H9 (cell line): Measurements from ENCODE around the gene CHIT1. TPM values are rescaled to one million over a fixed set of nuclear protein-coding genes. Genes with fewer than 3 reads are reported as not detected.
A peak's percentile ranks its signal among the peaks of the same experiment; 100 is the strongest.

ENCODE experiments used
- DNase-seq: peaks from one replicate; pipeline ENCODE4 v3.0.0-alpha.2; 2017
- H2AFZ ChIP-seq: one replicate; pipeline ENCODE4 v1.6.1; 2013; ENCODE audit warnings: mild to moderate bottlenecking, low read length, control low read depth, moderate library complexity
- H2AK5ac ChIP-seq: 2 replicates; pipeline ENCODE4 v1.6.1; 2013; ENCODE audit warnings: low read length, control low read depth, mixed read lengths; ENCODE audit not compliant: insufficient read length
- H2BK120ac ChIP-seq: one replicate; pipeline ENCODE4 v1.6.1; 2013; ENCODE audit warnings: low read depth, mild to moderate bottlenecking, low read length, control low read depth, inconsistent platforms; ENCODE audit not compliant: poor library complexity, severe bottlenecking
- H2BK12ac ChIP-seq: 2 replicates; pipeline ENCODE4 v1.6.1; 2013; ENCODE audit warnings: low read length, control low read depth, mixed read lengths, low read depth; ENCODE audit not compliant: insufficient read length
- H2BK15ac ChIP-seq: 2 replicates; pipeline ENCODE4 v1.6.1; 2013; ENCODE audit warnings: low read depth, low read length, control low read depth
- H2BK20ac ChIP-seq: one replicate; pipeline ENCODE4 v1.6.1; 2013; ENCODE audit warnings: low read depth, mild to moderate bottlenecking, low read length, control low read depth, inconsistent platforms; ENCODE audit not compliant: poor library complexity, severe bottlenecking
- H2BK5ac ChIP-seq: 2 replicates; pipeline ENCODE4 v1.6.1; 2013; ENCODE audit warnings: low read length, control low read depth, mixed read lengths; ENCODE audit not compliant: insufficient read length
- H3K14ac ChIP-seq: 2 replicates; pipeline ENCODE4 v1.6.1; 2013; ENCODE audit warnings: low read length, control low read depth; ENCODE audit not compliant: insufficient read depth
- H3K18ac ChIP-seq: 2 replicates; pipeline ENCODE4 v1.6.1; 2013; ENCODE audit warnings: low read depth, mild to moderate bottlenecking, mixed read lengths, low read length, control low read depth; ENCODE audit not compliant: insufficient read length
- H3K23ac ChIP-seq: 2 replicates; pipeline ENCODE4 v1.6.1; 2013; ENCODE audit warnings: low read length, control low read depth, mixed read lengths, low read depth; ENCODE audit not compliant: insufficient read length
- H3K23me2 ChIP-seq: 2 replicates; pipeline ENCODE4 v1.6.1; 2013; ENCODE audit warnings: low read depth, mild to moderate bottlenecking, mixed read lengths, low read length, control low read depth; ENCODE audit not compliant: insufficient read length, poor library complexity, severe bottlenecking
- H3K27ac ChIP-seq: 2 replicates; pipeline ENCODE4 v1.5.1; 2013; ENCODE audit warnings: low read length, control low read depth, mixed read lengths, low read depth; ENCODE audit not compliant: insufficient read length
- H3K27me3 ChIP-seq: 2 replicates; pipeline ENCODE4 v1.6.1; 2013; ENCODE audit warnings: low read length, control low read depth, inconsistent platforms; ENCODE audit not compliant: insufficient read depth
- H3K4ac ChIP-seq: 2 replicates; pipeline ENCODE4 v1.6.1; 2013; ENCODE audit warnings: low read depth, mild to moderate bottlenecking, control low read depth, inconsistent platforms, low read length, moderate library complexity
- H3K4me1 ChIP-seq: 2 replicates; pipeline ENCODE4 v1.6.1; 2013; ENCODE audit warnings: low read length, control low read depth, inconsistent platforms; ENCODE audit not compliant: insufficient read depth
- H3K4me2 ChIP-seq: 2 replicates; pipeline ENCODE4 v1.6.1; 2013; ENCODE audit warnings: low read length, control low read depth, mixed read lengths; ENCODE audit not compliant: insufficient read length, insufficient read depth
- H3K56ac ChIP-seq: 2 replicates; pipeline ENCODE4 v1.6.1; 2013; ENCODE audit warnings: low read depth, mild to moderate bottlenecking, mixed read lengths, low read length, control low read depth; ENCODE audit not compliant: insufficient read length
- H3K79me1 ChIP-seq: 2 replicates; pipeline ENCODE4 v1.6.1; 2013; ENCODE audit warnings: low read depth, mild to moderate bottlenecking, moderate library complexity, low read length, control low read depth, inconsistent platforms; ENCODE audit not compliant: insufficient read depth, poor library complexity, severe bottlenecking
- H3K79me2 ChIP-seq: 2 replicates; pipeline ENCODE4 v1.6.1; 2013; ENCODE audit warnings: low read length, control low read depth, inconsistent platforms; ENCODE audit not compliant: insufficient read depth
- H3K9ac ChIP-seq: 2 replicates; pipeline ENCODE4 v1.6.1; 2013; ENCODE audit warnings: low read length, control low read depth, mixed read lengths; ENCODE audit not compliant: insufficient read length; ENCODE audit errors: extremely low read depth
- H3K9me3 ChIP-seq: one replicate; pipeline ENCODE4 v1.6.1; 2013; ENCODE audit warnings: low read depth, low read length, inconsistent platforms; ENCODE audit not compliant: control insufficient read depth
- H3T11ph ChIP-seq: one replicate; pipeline ENCODE4 v1.6.1; 2013; ENCODE audit warnings: mild to moderate bottlenecking, low read length, control low read depth, inconsistent platforms
- H4K20me1 ChIP-seq: one replicate; pipeline ENCODE4 v1.6.1; 2013; ENCODE audit not compliant: control insufficient read depth, insufficient read length, insufficient read depth
- H4K5ac ChIP-seq: 2 replicates; pipeline ENCODE4 v1.6.1; 2013; ENCODE audit warnings: low read depth, mild to moderate bottlenecking, mixed read lengths, low read length, control low read depth; ENCODE audit not compliant: insufficient read length
- H4K8ac ChIP-seq: replicated peaks from 2 replicates; pipeline ENCODE4 v1.6.1; 2013; ENCODE audit warnings: low read length, control low read depth, mixed read lengths, low read depth; ENCODE audit not compliant: insufficient read length
- H4K91ac ChIP-seq: 2 replicates; pipeline ENCODE4 v1.6.1; 2013; ENCODE audit warnings: low read depth, mild to moderate bottlenecking, moderate library complexity, mixed read lengths, low read length, control low read depth; ENCODE audit not compliant: insufficient read length
- H3K27ac Mint-ChIP-seq, 3 experiments: 2 replicates in 2 of 3; 3 replicates in 1 of 3; pipeline ENCODE4 v1.8.0; 2020 to 2021; ENCODE audit warnings: mixed read lengths in 3 of 3, mild to moderate bottlenecking in 1 of 3, moderate library complexity in 1 of 3
- H3K27me3 Mint-ChIP-seq: 2 replicates; pipeline ENCODE4 v1.8.0; 2021; ENCODE audit warnings: low read depth, mild to moderate bottlenecking, moderate library complexity, mixed read lengths
- H3K36me3 Mint-ChIP-seq, 3 experiments: 2 replicates in 2 of 3; 3 replicates in 1 of 3; pipeline ENCODE4 v1.8.0; 2020 to 2021; ENCODE audit warnings: low read depth in 3 of 3, mixed read lengths in 3 of 3; ENCODE audit not compliant: insufficient read depth in 1 of 3
- H3K4me1 Mint-ChIP-seq, 2 experiments: 2 replicates each; pipeline ENCODE4 v1.8.0; 2020; ENCODE audit warnings: mixed read lengths in 2 of 2
- H3K4me3 Mint-ChIP-seq, 2 experiments: 2 replicates in 1 of 2; 3 replicates in 1 of 2; pipeline ENCODE4 v1.8.0; 2020 to 2021; ENCODE audit warnings: mild to moderate bottlenecking in 2 of 2, mixed read lengths in 2 of 2, moderate library complexity in 1 of 2
- H3K9me3 Mint-ChIP-seq, 2 experiments: 2 replicates in 1 of 2; 3 replicates in 1 of 2; pipeline ENCODE4 v1.8.0; 2020; ENCODE audit warnings: mild to moderate bottlenecking in 2 of 2, mixed read lengths in 2 of 2, moderate library complexity in 1 of 2
- WGBS: extraction: QIAGEN DNeasy Blood & Tissue Kit; methylation state at CpG from one replicate; pipeline ENCODE4 v1.1.7; 2013; ENCODE audit warnings: missing lambda C conversion rate, low lambda C conversion rate, mixed read lengths; ENCODE audit not compliant: insufficient read length; ENCODE audit errors: extremely low coverage; 5-methylcytosine and 5-hydroxymethylcytosine counted together
- total RNA-seq: library from RNA; stranded (reverse); gene quantifications from 2 replicates; pipeline ENCODE4 v1.2.1, GENCODE V29; 2021
- TF ChIP-seq, protein P1 (sequence below): fragments of 200-600 bp; sonication (generic); conservative IDR thresholded peaks from 3 replicates; pipeline ENCODE4 v1.8.0; 2021; ENCODE audit warnings: antibody characterized with exemption, mild to moderate bottlenecking

The CHIT1 gene
- total RNA-seq, 1 experiment from 2014 or later, result not detected

DNA sequence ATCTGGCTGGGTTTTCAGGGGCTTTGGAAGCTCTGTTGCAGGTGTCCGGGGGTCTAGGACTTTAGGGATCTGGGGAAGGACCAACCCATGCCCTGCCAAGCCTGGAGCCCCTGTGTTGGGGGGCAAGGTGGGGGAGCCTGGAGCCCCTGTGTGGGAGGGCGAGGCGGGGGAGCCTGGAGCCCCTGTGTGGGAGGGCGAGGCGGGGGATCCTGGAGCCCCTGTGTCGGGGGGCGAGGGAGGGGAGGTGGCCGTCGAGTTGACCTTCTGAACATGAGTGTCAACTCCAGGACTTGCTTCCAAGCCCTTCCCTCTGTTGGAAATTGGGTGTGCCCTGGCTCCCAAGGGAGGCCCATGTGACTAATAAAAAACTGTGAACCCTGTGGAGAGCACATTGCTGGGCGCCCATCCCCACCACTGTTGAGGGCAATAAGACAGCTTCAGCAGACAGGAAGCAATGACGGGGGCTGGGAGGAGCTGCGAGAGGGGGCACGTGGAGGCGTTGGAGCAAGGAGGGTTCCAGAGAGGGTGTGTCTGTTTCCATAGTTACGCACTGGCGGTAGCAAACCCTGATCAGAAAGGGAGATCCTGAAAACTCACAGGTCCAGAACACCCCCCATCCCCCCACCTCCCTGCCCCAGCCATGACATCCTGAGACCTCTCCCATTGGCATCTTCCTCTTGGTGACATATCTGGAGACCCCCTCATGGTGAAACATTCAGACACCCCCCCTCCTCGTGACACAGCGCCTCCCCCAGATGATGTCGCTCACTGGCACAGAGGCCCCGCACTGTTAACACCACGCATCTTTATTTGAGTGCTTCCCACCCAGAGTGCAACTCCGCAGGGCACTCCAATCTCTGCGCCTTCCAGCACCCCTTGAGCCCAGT lies 62.2 kb downstream of the CHIT1 start:
- Histone ChIP-seq H4K5ac (no peak overlapping the region), H3K27ac (no peak overlapping the region), H3K18ac (no peak overlapping the region), H2AFZ (no peak overlapping the region), H3K4me1 (no peaks in the 10 kb centered on the region), H3T11ph (no peak overlapping the region), H3K4me2 (no peak overlapping the region), H2BK20ac (no peak overlapping the region), H2BK5ac (no peak overlapping the region), H3K79me2 (no peaks in the 10 kb centered on the region), H4K91ac (no peak overlapping the region), H2BK15ac (no peak overlapping the region), H3K9ac (no peak overlapping the region), H3K14ac (no peak overlapping the region), H3K4ac (no peak overlapping the region), H3K27me3 (no peaks in the 10 kb centered on the region), H4K20me1 (no peaks in the 10 kb centered on the region), H4K8ac (no peak overlapping the region), H3K23me2 (no peaks in the 10 kb centered on the region), H3K56ac (no peak overlapping the region), H2AK5ac (no peak overlapping the region), H2BK12ac (no peak overlapping the region), H2BK120ac (no peak overlapping the region), H3K23ac (no peak overlapping the region), H3K79me1 (no peaks in the 10 kb centered on the region), H3K9me3 (no peaks in the 10 kb centered on the region)
- Mint-ChIP-seq H3K9me3 (no peaks in the 10 kb centered on the region), H3K36me3 (no peaks in the 10 kb centered on the region), H3K4me1 (peaks cover 3 to 6% of the 10 kb centered on the region in 2 experiments), H3K27ac (peak overlapping the region in 1 of 3 experiments; percentile 18; a peak in 1 of 7 replicates), H3K27me3 (peaks cover 15% of the 10 kb centered on the region), H3K4me3 (no peak overlapping the region)
- WGBS, result no CpG with 5 or more reads among the region's 23 CpGs
- no peak for DNase-seq
- TF ChIP-seq, protein P1, sequence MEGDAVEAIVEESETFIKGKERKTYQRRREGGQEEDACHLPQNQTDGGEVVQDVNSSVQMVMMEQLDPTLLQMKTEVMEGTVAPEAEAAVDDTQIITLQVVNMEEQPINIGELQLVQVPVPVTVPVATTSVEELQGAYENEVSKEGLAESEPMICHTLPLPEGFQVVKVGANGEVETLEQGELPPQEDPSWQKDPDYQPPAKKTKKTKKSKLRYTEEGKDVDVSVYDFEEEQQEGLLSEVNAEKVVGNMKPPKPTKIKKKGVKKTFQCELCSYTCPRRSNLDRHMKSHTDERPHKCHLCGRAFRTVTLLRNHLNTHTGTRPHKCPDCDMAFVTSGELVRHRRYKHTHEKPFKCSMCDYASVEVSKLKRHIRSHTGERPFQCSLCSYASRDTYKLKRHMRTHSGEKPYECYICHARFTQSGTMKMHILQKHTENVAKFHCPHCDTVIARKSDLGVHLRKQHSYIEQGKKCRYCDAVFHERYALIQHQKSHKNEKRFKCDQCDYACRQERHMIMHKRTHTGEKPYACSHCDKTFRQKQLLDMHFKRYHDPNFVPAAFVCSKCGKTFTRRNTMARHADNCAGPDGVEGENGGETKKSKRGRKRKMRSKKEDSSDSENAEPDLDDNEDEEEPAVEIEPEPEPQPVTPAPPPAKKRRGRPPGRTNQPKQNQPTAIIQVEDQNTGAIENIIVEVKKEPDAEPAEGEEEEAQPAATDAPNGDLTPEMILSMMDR, result no peak
